ENCODE results near the gene LITAF.

LITAF gene

GRCh38 chr16:11586856-11587642 lies at the start of gene LITAF:
LITAF (minus strand) TSS chr16:11586919; CDS start chr16:11556730, 30,189 bp downstream.
- no peak for DNase-seq

- no peak for DNase-seq
Measured at GRCh38 chr16:11636172-11636721, 49.5 kb upstream of the LITAF start.

DNA sequence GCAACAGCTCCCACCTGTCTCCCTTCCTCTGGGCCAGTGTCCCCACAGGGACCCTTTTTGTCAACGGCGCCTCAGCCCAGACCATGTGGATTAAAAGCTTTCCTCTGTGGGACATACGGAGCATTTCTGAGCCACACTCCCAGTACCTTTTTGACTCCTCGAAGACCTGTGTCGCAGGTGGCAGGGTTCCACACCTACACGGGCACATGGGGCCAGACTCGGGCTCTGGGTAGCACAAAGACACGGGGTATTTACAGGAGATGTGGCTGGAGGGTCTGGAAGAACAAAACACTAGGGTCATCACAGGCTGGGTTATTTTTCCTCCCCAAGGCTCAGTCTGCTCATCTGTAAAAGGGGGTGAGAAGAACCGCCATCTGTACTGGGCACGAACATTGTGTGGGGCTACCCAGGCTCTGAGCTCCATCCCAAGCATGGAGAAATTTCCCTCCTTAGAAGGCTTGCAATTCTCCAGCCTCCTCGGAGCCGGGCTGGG lies 49.0 kb upstream of the LITAF start:
- no peak for DNase-seq

- DNase-seq: no peak
Measured at GRCh38 chr16:11635113-11635652, 48.5 kb upstream of the LITAF start.

DNA sequence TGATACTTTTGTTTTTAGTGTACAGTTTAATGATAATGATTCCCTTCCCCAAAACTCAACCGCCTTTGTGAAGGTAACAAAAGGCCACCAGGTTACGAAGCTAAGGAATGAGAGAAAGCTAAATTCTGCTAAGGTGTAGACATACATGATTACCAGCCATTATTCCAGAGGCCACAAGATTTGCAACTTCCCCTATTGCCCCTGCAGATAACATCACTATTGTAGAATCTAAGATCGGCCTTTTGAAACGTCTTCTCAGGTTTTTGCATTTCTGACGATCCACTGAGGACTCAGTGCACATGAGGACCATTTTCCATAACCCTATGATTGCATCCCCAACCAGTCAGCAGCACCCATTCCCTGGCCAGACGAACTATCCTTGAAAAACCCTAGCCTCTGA lies 47.6 kb upstream of the LITAF start:
- DNase-seq: no peak

- DNase-seq: no peak
Measured at GRCh38 chr16:11633113-11633512, 46.4 kb upstream of the LITAF start.

DNA sequence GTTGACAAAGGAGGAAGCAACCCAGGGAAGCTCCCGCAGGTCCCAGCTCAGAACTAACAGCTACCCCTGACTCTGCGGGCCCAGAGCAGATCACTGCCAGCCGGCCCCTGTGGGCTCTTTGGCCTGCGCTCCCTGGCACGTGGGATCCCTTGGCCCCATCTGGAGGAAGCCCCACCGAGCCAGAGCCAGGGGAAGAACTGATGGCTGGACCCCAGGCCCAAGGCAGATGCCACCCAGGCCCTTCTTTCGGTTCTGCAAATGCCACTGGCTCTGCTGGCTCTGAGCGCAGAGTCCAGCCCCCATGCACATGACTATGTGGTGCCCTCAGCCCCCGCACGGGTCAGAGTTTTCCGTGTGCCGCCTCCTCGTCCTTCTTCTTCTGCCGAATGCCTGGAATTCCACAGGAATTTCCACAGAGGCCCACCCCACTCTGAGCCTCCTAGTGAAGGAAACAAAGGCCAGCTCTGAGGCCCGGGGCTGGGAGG lies 45.8 kb upstream of the LITAF start:
- no peak for DNase-seq

DNA sequence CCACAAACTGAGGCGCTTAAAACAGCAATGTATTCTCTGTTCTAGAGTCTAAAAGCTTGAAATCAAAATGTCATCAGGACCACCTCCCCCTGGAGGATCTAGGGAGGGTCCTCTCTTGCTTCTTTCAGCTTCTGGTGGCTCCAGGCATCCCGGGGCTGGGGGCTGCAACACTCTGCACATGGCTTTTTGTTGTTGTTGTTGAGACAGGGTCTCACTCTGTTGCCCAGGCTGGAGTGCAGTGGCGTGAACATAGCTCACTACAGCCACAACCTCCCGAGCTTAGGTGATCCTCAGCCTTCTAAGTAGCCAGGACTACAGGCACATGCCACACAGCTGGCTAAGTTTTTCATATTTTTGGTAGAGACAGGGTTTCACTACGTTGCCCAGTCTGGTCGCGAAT lies 44.5 kb upstream of the LITAF start:
- no peak for DNase-seq

DNA sequence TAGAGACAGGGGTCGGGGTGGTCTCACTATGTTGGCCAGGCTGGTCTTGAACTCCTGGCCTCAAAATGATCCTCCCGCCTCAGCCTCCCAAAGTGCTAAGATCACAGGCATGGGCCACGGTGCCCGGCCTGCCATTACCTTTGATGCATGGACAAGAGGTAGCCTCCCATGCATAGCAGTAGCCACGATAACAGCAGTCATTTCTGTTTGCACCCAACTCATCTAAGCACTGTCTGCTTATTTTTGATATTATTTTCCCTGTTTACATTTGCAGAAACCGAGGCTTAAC lies 44.0 kb upstream of the LITAF start:
- DNase-seq: no peak

GRCh38 chr16:11630046-11630767 lies 43.5 kb upstream of the LITAF start:
- no peak for DNase-seq

GRCh38 chr16:11629071-11630030 lies 42.6 kb upstream of the LITAF start:
- no peak for DNase-seq

GRCh38 chr16:11627822-11628457 lies 41.2 kb upstream of the LITAF start:
- no peak for DNase-seq

DNA sequence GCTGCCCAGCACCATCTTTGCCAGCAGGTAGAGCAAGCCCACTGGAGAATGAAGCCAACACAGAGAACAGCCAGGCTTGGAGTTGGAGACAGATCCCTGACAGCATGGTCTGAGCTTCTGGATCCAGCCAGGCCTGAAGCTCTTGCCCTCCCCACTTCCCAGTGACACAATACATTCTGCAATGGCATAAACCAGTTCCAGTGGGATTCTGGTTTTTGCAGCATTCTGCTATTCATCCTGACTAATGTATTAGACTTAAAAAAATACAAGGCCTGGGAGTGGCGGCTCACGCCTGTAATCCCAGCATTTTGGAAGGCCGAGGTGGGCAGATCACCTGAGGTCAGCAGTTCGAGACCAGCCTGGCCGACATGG lies 40.6 kb upstream of the LITAF start:
- DNase-seq: no peak

GRCh38 chr16:11626657-11627291 lies 40.1 kb upstream of the LITAF start:
- DNase-seq: no peak

GRCh38 chr16:11625769-11626168 lies 39.0 kb upstream of the LITAF start:
- DNase-seq: no peak

GRCh38 chr16:11624636-11625607 lies 38.2 kb upstream of the LITAF start:
- no peak for DNase-seq

- no peak for DNase-seq
Measured at GRCh38 chr16:11624205-11624604, 37.5 kb upstream of the LITAF start.

GRCh38 chr16:11621920-11622651 lies 35.4 kb upstream of the LITAF start:
- DNase-seq: no peak

GRCh38 chr16:11621539-11621919 lies 34.8 kb upstream of the LITAF start:
- no peak for DNase-seq
